Astrocyte of the cerebellum (primary cell): ENCODE data around the gene NUBPL.
"Not testable (repeated sequence)": the region's sequence is repeated elsewhere in the genome, so short reads cannot be mapped to it uniquely, and the experiment has no call there.

Source experiments
- DNase-seq: peaks from one replicate; pipeline ENCODE4 v3.0.0-alpha.2; 2011; ENCODE audit warnings: low read depth
- H3K4me3 ChIP-seq: 2 replicates; pipeline ENCODE4 v1.5.1; 2011; ENCODE audit warnings: mild to moderate bottlenecking, low read depth, low read length, moderate library complexity
- in situ Hi-C: cut with HindIII; loops from 2 replicates; pipeline ENCODE4 v1.10.0; 2017; ENCODE audit warnings: low sequenced_read_pairs
- TF ChIP-seq, protein P1 (sequence below): IDR thresholded peaks from 2 replicates; pipeline ENCODE4 v1.5.1; 2012; ENCODE audit warnings: low read length, low read depth, moderate library complexity, mild to moderate bottlenecking; ENCODE audit errors: missing control alignments

The NUBPL gene

GRCh38 chr14:31884776-31885379, 323.7 kb downstream of the NUBPL start:
- no peak overlapping the region for H3K4me3 ChIP-seq
- in situ Hi-C loops = no loop called here
- DNase-seq = no peak
- TF ChIP-seq, protein P1, sequence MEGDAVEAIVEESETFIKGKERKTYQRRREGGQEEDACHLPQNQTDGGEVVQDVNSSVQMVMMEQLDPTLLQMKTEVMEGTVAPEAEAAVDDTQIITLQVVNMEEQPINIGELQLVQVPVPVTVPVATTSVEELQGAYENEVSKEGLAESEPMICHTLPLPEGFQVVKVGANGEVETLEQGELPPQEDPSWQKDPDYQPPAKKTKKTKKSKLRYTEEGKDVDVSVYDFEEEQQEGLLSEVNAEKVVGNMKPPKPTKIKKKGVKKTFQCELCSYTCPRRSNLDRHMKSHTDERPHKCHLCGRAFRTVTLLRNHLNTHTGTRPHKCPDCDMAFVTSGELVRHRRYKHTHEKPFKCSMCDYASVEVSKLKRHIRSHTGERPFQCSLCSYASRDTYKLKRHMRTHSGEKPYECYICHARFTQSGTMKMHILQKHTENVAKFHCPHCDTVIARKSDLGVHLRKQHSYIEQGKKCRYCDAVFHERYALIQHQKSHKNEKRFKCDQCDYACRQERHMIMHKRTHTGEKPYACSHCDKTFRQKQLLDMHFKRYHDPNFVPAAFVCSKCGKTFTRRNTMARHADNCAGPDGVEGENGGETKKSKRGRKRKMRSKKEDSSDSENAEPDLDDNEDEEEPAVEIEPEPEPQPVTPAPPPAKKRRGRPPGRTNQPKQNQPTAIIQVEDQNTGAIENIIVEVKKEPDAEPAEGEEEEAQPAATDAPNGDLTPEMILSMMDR = no peak

DNA sequence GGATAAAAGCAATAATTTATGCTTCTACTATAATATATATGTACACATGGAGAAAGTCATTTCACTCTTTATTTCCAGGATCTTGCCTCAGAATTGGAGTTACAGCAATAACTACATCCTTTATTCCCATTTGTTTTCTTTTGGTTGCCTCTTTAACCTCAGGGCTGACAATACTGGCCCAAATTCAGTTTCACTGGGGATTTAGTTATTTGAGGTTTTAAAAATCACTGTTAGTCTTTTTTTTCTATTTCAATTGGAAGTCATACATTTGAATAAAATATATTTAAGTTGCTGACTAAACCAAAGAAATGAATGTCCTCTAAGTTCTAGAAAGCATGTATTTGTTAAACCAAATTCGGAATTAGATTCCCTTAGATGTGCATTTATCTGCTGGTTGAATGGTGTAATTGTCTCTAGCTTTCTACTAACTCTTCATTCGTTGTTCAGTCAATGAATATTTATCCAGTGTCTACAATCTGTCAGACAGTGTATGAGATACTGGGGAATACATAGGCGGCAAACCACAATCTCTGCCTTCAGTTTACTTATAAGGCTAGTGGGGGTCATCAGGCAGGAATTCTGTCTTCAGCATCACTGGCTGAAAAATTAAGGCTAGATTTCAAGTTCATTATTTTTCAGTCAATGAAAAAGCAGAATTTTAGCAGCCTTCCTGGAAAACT, 325.1 kb downstream of the NUBPL start:
- TF ChIP-seq, protein P1 = no peak
- in situ Hi-C loops = no loop called here
- no peak overlapping the region for H3K4me3 ChIP-seq
- peak; percentile 59 for DNase-seq

DNA sequence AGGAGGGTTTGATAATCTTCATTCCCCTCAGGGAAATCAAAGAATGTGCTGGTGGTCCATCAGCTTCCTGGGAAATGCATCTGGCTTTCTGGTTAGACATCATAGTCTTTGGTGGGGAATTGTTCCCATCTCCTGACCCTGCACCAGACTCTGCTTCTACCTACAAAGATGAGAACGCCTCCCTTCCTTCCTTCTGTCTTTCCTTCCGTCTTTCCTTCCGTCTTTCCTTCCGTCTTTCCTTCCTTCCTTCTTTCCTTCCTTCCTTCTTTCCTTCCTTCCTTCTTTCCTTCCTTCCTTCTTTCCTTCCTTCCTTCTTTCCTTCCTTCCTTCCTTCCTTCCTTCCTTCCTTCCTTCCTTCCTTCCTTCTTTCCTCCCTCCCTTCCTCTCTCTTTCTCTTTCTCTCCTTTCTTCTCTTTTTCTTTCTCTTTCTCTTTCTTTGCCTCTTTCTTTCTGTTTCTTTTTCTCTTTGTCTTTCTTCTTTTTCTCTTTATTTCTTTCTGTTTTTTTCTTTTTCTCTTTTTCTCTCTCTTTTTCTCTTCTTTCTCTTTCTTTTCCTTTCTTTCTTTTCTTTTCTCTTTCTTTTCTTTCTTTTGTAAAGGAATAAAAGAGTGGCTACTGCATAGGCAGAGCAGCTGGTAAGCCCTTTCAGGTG, 326.9 kb downstream of the NUBPL start:
- no peak for DNase-seq
- in situ Hi-C loops = no loop called here
- TF ChIP-seq, protein P1 = no peak
- no peak overlapping the region for H3K4me3 ChIP-seq

DNA sequence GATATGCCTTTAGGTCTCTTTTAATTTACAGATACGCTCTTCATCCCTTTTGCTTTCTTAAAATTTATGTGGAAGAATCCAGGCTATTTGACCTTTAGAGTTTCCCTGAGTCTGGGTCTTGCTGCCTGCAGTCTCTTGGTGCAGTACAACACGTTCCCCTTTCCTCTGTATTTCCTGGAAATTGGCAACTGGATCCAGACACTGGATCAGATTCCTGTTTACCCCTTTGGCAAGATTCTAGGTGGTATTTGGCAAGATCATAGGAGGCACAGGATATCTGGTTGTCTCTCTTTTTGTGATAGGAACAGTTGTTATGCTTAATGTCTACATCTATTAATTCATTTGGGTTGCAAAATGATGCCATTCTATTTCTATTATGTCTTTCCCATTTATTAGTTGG, 328.1 kb downstream of the NUBPL start:
- in situ Hi-C loops = no loop called here
- TF ChIP-seq, protein P1 = no peak
- no peak overlapping the region for H3K4me3 ChIP-seq
- no peak for DNase-seq

GRCh38 chr14:31890202-31890601, 329.0 kb downstream of the NUBPL start:
- H3K4me3 ChIP-seq, DNase-seq, in situ Hi-C loops: not testable (repeated sequence)

DNA sequence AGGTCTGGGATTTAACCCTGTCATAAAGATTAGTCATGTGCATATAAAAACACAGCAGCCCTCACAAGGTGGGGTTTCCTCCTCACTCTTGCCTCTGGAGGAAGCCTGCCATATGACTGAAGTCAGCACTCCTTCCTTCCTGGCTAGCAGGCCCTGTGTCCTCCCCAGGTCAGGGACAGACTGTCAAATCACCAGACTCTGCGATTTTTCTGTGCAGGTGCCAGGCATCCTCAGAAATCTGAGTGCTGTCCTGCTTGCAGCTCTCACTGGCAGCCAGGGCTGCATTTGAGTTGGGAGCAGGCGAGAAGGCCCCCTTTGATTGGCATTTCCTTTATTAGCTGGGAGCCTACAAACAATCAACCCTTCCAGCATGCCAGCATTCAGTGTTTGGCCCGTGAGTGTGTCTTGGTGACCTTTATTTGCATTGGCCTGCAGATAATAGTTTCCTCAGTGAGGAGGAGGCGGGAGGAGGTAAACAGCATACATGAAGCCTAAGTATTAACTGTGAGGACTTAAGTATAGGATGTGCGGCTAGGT, 332.1 kb downstream of the NUBPL start:
- in situ Hi-C loops = no loop called here
- DNase-seq = no peak
- TF ChIP-seq, protein P1 = no peak
- H3K4me3 ChIP-seq = no peak overlapping the region

DNA sequence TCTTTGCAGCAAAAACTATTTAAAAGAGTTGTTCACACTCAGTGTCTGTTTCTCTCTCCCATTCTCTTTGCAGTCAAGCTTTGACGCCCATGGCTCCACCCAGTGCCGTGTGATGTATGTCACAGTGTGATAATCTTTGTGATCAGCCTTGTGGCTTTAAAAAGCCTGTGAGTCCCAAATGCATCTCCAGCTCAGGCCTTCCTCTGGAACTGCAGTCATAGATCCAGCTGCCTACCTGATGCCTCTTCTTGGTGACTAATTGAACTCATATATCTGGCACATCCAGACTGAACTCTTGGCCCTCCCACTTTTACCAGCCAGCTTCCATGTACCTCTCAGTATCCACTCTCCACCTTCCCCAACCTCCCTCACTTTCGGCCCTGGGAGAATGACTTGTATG, 333.1 kb downstream of the NUBPL start:
- DNase-seq = no peak
- in situ Hi-C loops = no loop called here
- H3K4me3 ChIP-seq = no peak overlapping the region
- TF ChIP-seq, protein P1 = no peak
